Ovary (tissue), 3 donors: ENCODE data around the gene CADM3.

Experiments
- POLR2A ChIP-seq: fragments of 450-650 bp; IDR thresholded peaks from one replicate; pipeline ENCODE4 v1.6.1; 2017; ENCODE audit warnings: antibody characterized with exemption, mild to moderate bottlenecking, moderate library complexity
- TF ChIP-seq, protein P1 (sequence below), 3 donors: fragments of 450-650 bp in 2 of 3; fragments of 200-600 bp in 1 of 3; IDR thresholded peaks; one replicate each; pipeline versions ENCODE4 v1.5.1 to v1.8.0; 2016 to 2022; ENCODE audit warnings: antibody characterized with exemption in 3 of 3, mild to moderate bottlenecking in 1 of 3
- donor health status: DM: no; HTN: no; CAD: no.

DNA sequence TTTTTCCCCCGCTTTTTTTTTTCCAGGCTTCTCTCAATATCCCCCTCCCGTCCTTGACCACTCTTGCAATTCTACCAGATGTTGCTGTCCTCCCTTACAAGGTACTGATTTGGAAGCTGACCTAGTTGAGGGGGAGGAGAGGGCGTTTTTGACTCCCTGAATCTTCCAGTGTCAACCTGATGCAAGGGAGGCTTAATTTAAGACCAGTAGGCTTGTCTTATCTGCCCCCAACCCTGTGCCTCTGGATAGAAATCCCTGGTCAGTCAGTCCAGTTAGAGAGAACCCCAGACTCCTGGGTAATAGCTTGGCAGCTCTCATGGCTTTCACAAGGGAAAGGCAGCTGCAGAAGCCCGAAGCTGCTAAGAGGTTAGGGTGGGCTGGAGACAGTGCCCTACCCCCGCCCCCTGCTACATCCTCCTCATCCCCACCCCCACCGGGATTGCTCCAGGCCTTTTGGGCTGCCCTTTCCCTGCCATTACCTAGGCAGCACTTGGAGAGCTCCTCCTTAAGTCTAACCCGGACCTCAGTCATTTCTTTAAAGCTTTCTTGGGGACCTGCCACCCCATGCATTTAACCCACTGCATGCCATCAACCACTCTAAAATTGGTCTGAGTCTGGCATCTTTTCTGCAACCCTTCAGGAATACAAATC lies 36.9 kb downstream of the CADM3 start:
- no peak for TF ChIP-seq POLR2A
- TF ChIP-seq, protein P1, sequence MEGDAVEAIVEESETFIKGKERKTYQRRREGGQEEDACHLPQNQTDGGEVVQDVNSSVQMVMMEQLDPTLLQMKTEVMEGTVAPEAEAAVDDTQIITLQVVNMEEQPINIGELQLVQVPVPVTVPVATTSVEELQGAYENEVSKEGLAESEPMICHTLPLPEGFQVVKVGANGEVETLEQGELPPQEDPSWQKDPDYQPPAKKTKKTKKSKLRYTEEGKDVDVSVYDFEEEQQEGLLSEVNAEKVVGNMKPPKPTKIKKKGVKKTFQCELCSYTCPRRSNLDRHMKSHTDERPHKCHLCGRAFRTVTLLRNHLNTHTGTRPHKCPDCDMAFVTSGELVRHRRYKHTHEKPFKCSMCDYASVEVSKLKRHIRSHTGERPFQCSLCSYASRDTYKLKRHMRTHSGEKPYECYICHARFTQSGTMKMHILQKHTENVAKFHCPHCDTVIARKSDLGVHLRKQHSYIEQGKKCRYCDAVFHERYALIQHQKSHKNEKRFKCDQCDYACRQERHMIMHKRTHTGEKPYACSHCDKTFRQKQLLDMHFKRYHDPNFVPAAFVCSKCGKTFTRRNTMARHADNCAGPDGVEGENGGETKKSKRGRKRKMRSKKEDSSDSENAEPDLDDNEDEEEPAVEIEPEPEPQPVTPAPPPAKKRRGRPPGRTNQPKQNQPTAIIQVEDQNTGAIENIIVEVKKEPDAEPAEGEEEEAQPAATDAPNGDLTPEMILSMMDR (IDR thresholded peaks at IDR 0.05): no peak
